ENCODE measurements around the gene LST1.

DNA sequence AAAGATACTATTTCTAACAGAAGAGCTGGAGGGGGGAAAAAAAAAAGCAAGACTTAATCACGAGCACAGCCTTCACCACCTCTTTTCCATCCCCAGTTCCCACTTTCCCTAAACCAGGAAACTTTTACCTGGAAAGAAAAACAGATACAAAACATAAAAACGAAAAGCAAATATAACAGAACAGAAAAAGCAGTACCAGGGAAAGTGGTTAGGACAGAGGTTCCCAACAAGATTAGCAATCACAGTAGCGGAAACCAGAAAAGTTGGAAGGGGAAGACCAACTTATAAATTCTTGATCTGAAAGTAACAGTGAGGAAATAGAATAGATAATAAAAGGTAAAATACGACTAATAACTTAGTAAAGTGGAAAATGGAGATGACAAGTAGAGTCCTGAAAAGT, 45.4 kb upstream of the LST1 start:
- TF ChIP-seq CTCF (IDR thresholded peaks at IDR 0.05) (no peak), POLR2A (IDR thresholded peaks at IDR 0.05) (no peak)
